Lower leg skin (tissue), 4 donors: ENCODE measurements around the gene PTPN3. TPM values are rescaled to one million over a fixed set of nuclear protein-coding genes. Genes with fewer than 3 reads are reported as not detected.

Experiments used
- DNase-seq, 2 donors: peaks; one replicate each; pipeline ENCODE4 v3.0.0-alpha.2; 2019; ENCODE audit warnings: low spot score in 2 of 2
- H3K4me3 ChIP-seq: fragments of 200-600 bp; sonication (generic); 2 replicates; pipeline ENCODE4 v1.5.1; 2017; ENCODE audit warnings: mild to moderate bottlenecking, low read depth; ENCODE audit not compliant: poor library complexity, severe bottlenecking
- CTCF ChIP-seq, 3 donors: fragments of 450-650 bp; IDR thresholded peaks; one replicate each; pipeline ENCODE4 v1.5.1; 2016; ENCODE audit warnings: antibody characterized with exemption in 3 of 3, mild to moderate bottlenecking in 3 of 3, moderate library complexity in 2 of 3
- POLR2A ChIP-seq, 2 donors: fragments of 450-650 bp; IDR thresholded peaks; one replicate each; pipeline ENCODE4 v1.6.1; 2016 to 2017; ENCODE audit warnings: antibody characterized with exemption in 2 of 2, mild to moderate bottlenecking in 1 of 2, moderate library complexity in 1 of 2
- WGBS, 2 donors: methylation state at CpG; one replicate each; pipeline ENCODE4 v1.1.5; 2018; 5-methylcytosine and 5-hydroxymethylcytosine counted together
- intact Hi-C: fragments of 100-400 bp; cut with DNase I; formaldehyde crosslinking; loops from one replicate; pipeline ENCODE4 v1.15.0; 2023; ENCODE audit warnings: low total_unique reads
- total RNA-seq, 4 donors: library from RNA; depleted of rRNA; stranded (reverse); fragments of >200 nt; gene quantifications; one replicate each; pipeline ENCODE4 v1.1.0, GENCODE V29; 2016

The PTPN3 gene
- total RNA-seq, 4 donors from 2014 or later, result 36.4 to 44.5 (median 40.7) TPM

DNA sequence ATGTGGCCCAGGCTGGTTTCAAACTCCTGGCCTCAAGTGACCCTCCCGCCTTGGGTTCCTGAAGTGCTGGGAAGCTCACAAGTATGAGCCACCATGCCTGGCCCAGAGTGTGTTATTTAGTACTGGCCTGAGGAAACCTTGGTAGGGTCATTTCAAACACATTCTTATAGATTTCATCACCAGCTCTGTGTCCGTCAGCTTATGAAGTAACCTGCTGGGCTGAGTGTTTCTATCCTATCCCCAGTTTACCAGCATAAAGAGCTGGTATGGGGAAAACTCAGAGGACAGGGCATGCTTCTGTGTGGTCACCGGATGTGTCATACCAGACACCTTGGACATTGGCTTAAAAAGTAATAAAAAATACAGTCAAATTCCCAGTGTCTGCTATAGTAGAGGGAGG, 45.3 kb downstream of the PTPN3 start:
- TF ChIP-seq POLR2A (IDR thresholded peaks at IDR 0.05), result no peak
- no peak for TF ChIP-seq CTCF (IDR thresholded peaks at IDR 0.05)
- 74 to 97% methylated on average over 3 of the region's 3 CpGs for WGBS, 2 donors
- intact Hi-C loops, result no loop called here
- no peak overlapping the region for H3K4me3 ChIP-seq
- no peak for DNase-seq

- intact Hi-C loops, result no loop called here
- DNase-seq, result no peak
Observed at GRCh38 chr9:109451311-109452025, 46.6 kb downstream of the PTPN3 start.

GRCh38 chr9:109450346-109450745, 47.8 kb downstream of the PTPN3 start:
- H3K4me3 ChIP-seq, result no peak overlapping the region
- TF ChIP-seq CTCF (IDR thresholded peaks at IDR 0.05) (no peak), POLR2A (IDR thresholded peaks at IDR 0.05) (no peak)
- no peak for DNase-seq
- intact Hi-C loops, result no loop called here
- 45 to 67% methylated on average over 3 of the region's 3 CpGs for WGBS, 2 donors

More at GRCh38 chr9:109451311-109452025, 46.6 kb downstream of the PTPN3 start:
- no peak for TF ChIP-seq POLR2A (IDR thresholded peaks at IDR 0.05)
- no peak for TF ChIP-seq CTCF (IDR thresholded peaks at IDR 0.05)
- no peak overlapping the region for H3K4me3 ChIP-seq
- 69 to 71% methylated on average over 9 of the region's 9 CpGs for WGBS, 2 donors

DNA sequence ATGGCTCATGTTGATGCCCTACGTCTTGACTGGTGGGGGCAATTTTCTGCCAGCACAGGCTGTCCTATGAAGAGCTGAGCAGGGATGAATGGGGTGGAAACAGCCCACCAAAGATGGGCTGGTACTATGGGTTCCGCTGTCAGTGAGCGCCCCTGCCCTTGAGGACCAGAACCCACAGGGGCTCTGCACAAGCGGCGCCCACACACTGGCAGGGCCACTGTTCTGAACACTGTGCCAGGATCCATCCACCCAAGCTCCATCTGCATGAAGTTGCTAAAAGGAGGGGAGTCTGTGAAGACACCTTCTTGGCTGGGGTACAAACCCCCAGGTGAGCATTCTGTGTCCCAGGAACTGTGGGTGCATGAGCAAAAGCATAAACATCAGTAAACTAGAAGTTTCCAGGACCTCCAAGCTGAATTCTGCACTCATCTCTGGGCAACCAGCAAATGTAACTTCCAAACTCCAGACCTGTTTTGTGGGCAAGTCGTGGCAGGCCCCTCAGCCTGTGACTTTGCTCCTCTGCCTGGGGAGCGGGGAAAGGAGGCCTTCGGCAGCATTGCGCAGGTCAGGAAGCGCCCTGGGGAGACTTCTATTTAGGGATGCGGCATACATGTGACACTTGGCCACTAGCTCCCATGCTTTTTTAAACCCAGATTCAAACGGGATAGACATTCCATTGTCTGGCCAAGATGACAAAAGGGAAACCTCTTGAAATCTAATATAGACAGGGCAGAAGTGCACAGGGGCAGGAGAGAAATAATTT, 48.9 kb downstream of the PTPN3 start:
- no peak for TF ChIP-seq POLR2A (IDR thresholded peaks at IDR 0.05)
- DNase-seq, result peak; percentile 65 to 91
- 57 to 61% methylated on average over 12 of the region's 12 CpGs for WGBS, 2 donors
- intact Hi-C loops, result no loop called here
- H3K4me3 ChIP-seq, result no peak overlapping the region

- DNase-seq, result no peak
- TF ChIP-seq CTCF (IDR thresholded peaks at IDR 0.05) (no peak), POLR2A (IDR thresholded peaks at IDR 0.05) (no peak)
- H3K4me3 ChIP-seq, result no peak overlapping the region
- 79 to 91% methylated on average over 3 of the region's 3 CpGs for WGBS, 2 donors
- intact Hi-C loops, result no loop called here
Observed at GRCh38 chr9:109448223-109448622, 49.9 kb downstream of the PTPN3 start.

GRCh38 chr9:109447329-109448076, 50.6 kb downstream of the PTPN3 start:
- WGBS, 2 donors, result 88 to 89% methylated on average over 6 of the region's 6 CpGs
- no peak overlapping the region for H3K4me3 ChIP-seq
- intact Hi-C loops, result no loop called here
- TF ChIP-seq CTCF (IDR thresholded peaks at IDR 0.05), result no peak
- no peak for TF ChIP-seq POLR2A (IDR thresholded peaks at IDR 0.05)
- DNase-seq, result peak in 1 of 2 donors; percentile 42
